OCI-LY3 (cell line): ENCODE measurements around the gene RERE.

Experiments used
- H2AFZ ChIP-seq: fragments of 200-600, 300-600 bp; shearing (Covaris generic); 2 replicates; pipeline ENCODE4 v1.6.0; 2014; ENCODE audit warnings: antibody characterized with exemption, low read depth, low read length
- H3K27ac ChIP-seq: fragments of 200-600, 300-600 bp; sonication (generic); 2 replicates; pipeline ENCODE4 v1.5.1; 2014; ENCODE audit warnings: mild to moderate bottlenecking, low read length, moderate library complexity, mixed read lengths
- H3K27me3 ChIP-seq: fragments of 200-600, 300-600 bp; sonication (generic); 2 replicates; pipeline ENCODE4 v1.6.1; 2014; ENCODE audit warnings: low read depth, low read length, mixed read lengths
- H3K36me3 ChIP-seq: fragments of 200-600, 300-600 bp; sonication (generic); replicated peaks from 2 replicates; pipeline ENCODE3; 2014; ENCODE audit warnings: low read depth, low read length, mixed read lengths
- H3K4me1 ChIP-seq: fragments of 300-600, 200-600 bp; sonication (generic); 2 replicates; pipeline ENCODE4 v1.6.1; 2014; ENCODE audit warnings: low read length, mixed read lengths
- H3K4me2 ChIP-seq: fragments of 200-600, 300-600 bp; sonication (generic); 2 replicates; pipeline ENCODE4 v1.6.1; 2014; ENCODE audit warnings: low read length, mixed read lengths
- H3K4me3 ChIP-seq: fragments of 300-600, 200-600 bp; sonication (generic); 2 replicates; pipeline ENCODE4 v1.5.1; 2014; ENCODE audit warnings: antibody characterized with exemption, mild to moderate bottlenecking, low read length, moderate library complexity
- H3K79me2 ChIP-seq: fragments of 300-600, 200-600 bp; shearing (Covaris generic); 2 replicates; pipeline ENCODE4 v1.6.1; 2014; ENCODE audit warnings: mild to moderate bottlenecking, low read length, mixed read lengths
- H3K9ac ChIP-seq: fragments of 300-600, 200-600 bp; shearing (Covaris generic); 2 replicates; pipeline ENCODE4 v1.6.0; 2014; ENCODE audit warnings: mild to moderate bottlenecking, low read length, moderate library complexity
- H3K9me3 ChIP-seq: fragments of 200-600, 300-600 bp; shearing (Covaris generic); 2 replicates; pipeline ENCODE4 v1.6.1; 2014; ENCODE audit warnings: low read length, mixed read lengths; ENCODE audit not compliant: insufficient read depth
- H4K20me1 ChIP-seq: fragments of 200-600, 300-600 bp; sonication (generic); 2 replicates; pipeline ENCODE4 v1.6.1; 2016; ENCODE audit warnings: low read length, mixed read lengths; ENCODE audit not compliant: insufficient read depth
- EZH2phosphoT487 ChIP-seq: fragments of 200-600 bp; shearing (Covaris generic); IDR thresholded peaks from 2 replicates; pipeline ENCODE4 v1.6.1; 2018; ENCODE audit warnings: antibody characterized with exemption, mixed run types, low read depth
- TF ChIP-seq, protein P1 (sequence below): fragments of 200-600, 300-600 bp; sonication (generic); IDR thresholded peaks from 2 replicates; pipeline ENCODE4 v1.5.1; 2014; ENCODE audit warnings: antibody characterized with exemption, low read length, low read depth

RERE gene

DNA sequence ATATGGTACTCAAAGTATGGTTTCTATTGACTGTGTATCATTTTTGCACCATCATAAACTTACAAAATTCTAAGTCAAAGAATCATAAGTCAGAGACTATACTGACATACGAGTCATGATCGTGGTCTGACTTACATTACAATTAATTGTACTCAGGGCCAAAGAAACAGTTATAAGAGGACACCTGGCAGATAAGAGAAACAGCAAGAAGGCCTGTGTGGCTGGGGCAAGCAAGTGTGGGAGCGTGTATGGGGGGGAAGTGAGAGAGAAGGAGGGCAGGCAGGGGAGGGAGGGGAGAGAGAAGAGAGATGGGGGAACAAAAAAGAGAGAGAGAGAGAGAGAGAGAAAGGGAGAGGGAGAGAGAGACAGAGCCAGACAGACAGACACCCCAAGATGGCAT, 70.9 kb downstream of the RERE start:
- Histone ChIP-seq H3K4me1 (no peaks in the 10 kb centered on the region), H2AFZ (no peak overlapping the region), H3K36me3 (no peaks in the 10 kb centered on the region), H3K9me3 (no peaks in the 10 kb centered on the region), H3K27me3 (no peaks in the 10 kb centered on the region), H3K9ac (no peak overlapping the region), H3K4me2 (no peak overlapping the region), H3K79me2 (no peaks in the 10 kb centered on the region), H3K4me3 (no peak overlapping the region), H3K27ac (no peak overlapping the region), H4K20me1 (no peaks in the 10 kb centered on the region)
- TF ChIP-seq, protein P1, sequence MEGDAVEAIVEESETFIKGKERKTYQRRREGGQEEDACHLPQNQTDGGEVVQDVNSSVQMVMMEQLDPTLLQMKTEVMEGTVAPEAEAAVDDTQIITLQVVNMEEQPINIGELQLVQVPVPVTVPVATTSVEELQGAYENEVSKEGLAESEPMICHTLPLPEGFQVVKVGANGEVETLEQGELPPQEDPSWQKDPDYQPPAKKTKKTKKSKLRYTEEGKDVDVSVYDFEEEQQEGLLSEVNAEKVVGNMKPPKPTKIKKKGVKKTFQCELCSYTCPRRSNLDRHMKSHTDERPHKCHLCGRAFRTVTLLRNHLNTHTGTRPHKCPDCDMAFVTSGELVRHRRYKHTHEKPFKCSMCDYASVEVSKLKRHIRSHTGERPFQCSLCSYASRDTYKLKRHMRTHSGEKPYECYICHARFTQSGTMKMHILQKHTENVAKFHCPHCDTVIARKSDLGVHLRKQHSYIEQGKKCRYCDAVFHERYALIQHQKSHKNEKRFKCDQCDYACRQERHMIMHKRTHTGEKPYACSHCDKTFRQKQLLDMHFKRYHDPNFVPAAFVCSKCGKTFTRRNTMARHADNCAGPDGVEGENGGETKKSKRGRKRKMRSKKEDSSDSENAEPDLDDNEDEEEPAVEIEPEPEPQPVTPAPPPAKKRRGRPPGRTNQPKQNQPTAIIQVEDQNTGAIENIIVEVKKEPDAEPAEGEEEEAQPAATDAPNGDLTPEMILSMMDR = no peak
- no peak for TF ChIP-seq EZH2phosphoT487

DNA sequence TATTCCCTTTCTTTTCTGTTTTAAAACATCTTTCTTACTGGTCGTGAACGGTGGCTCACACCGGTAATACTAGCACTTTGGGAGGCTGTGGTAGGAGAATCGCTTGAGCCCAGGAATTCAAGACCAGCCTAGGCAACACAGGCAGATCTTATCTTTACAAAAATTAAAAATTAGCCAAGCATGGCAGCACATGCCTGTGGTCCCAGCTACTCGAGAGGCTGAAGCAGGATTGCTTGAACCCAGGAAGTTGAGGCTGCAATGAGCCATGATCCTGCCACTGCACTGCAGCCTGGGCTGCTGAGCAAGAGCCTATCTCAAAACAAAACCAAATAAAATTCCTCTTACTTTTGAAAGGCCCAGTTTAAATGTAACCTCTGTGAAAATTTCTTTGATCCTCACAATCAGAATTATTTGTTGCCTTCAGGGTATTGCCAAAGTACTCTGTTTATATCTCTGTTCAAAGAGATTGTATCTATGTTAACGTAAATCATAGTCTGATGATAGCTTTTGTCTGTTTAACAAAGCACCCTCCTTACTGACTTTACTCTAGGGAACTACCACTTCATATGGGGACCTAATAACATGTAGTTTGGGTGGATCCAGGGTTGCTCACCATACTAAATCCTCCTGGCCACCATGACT, 71.6 kb downstream of the RERE start:
- no peaks in the 10 kb centered on the region for H3K79me2 ChIP-seq
- TF ChIP-seq, protein P1 = no peak
- no peak for TF ChIP-seq EZH2phosphoT487

DNA sequence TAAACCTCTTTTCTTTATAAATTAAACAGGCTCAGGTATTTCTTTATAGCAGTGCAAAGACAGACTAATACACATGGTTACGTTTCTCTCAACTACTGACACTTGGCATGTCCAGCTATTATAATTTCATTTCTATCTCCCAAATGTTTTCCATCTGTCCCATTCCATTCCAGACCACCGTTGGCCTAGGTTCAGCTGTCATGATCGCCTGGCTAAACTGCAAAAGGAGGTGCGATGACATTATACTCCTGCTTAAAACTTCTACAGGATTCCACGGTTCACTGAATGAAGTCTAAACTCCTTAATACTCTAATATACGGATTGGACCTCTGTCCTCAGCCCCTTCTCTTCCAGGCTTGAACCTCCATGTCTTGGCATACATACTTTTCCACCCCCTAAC, 72.1 kb downstream of the RERE start:
- Histone ChIP-seq H3K79me2 (no peaks in the 10 kb centered on the region), H2AFZ (no peak overlapping the region), H3K36me3 (no peaks in the 10 kb centered on the region), H3K9ac (no peak overlapping the region), H3K27ac (no peak overlapping the region), H3K27me3 (no peaks in the 10 kb centered on the region), H4K20me1 (no peaks in the 10 kb centered on the region), H3K9me3 (no peaks in the 10 kb centered on the region), H3K4me2 (no peak overlapping the region), H3K4me1 (no peaks in the 10 kb centered on the region), H3K4me3 (no peak overlapping the region)
- no peak for TF ChIP-seq EZH2phosphoT487
- TF ChIP-seq, protein P1 = no peak

More for the DNA sequence above, 71.6 kb downstream of the RERE start:
- H3K27me3 ChIP-seq = no peaks in the 10 kb centered on the region
- H3K4me3 ChIP-seq = no peak overlapping the region
- no peak overlapping the region for H3K27ac ChIP-seq
- H3K9ac ChIP-seq = no peak overlapping the region
- H2AFZ ChIP-seq = no peak overlapping the region
- no peak overlapping the region for H3K4me2 ChIP-seq
- no peaks in the 10 kb centered on the region for H3K9me3 ChIP-seq
- H3K4me1 ChIP-seq = no peaks in the 10 kb centered on the region
- H4K20me1 ChIP-seq = no peaks in the 10 kb centered on the region
- no peaks in the 10 kb centered on the region for H3K36me3 ChIP-seq

DNA sequence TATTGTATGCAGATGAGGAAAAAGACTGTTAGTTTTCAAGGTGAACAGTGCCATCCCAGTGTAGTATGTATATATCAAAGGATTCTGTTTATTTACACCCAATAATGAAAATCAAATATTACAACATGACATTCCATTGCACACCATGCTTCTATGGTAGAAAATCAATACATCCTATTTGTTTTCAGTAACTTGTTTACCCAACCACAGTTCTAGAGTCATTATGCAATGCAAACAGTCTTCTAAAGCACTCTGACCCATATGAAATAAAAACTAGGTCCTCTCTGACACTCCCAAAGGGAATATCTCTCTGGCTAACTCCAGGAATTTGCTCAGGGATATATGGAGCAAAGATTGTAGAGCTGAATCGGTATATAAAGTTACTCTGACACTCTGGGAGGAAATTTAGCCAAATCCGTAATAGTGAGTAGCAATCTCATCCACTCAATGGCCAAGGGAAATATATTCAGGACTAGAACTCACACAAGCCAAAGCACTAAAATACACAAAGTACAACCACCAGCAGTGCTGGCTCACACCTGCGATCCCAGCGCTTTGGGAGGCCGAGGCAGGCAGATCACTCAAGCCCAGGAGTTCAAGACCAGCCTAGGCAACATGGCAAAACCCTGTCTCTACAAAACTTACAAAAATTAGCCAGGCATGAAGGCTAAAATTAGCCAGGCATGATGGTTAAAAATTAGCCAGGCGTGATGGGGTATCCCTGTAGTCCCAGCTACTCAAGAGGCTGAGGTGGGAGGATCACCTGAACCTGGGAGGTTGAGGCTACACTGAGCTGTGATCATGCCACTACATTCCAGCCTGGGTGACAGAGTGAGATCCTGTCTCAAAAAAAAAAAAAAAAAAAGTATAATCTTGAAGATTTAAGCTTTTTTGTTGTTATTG, 75.2 kb downstream of the RERE start:
- no peak overlapping the region for H3K4me2 ChIP-seq
- no peak overlapping the region for H2AFZ ChIP-seq
- no peaks in the 10 kb centered on the region for H4K20me1 ChIP-seq
- no peak overlapping the region for H3K9ac ChIP-seq
- H3K27me3 ChIP-seq = no peaks in the 10 kb centered on the region
- no peaks in the 10 kb centered on the region for H3K9me3 ChIP-seq
- H3K36me3 ChIP-seq = peaks cover 3% of the 10 kb centered on the region
- TF ChIP-seq EZH2phosphoT487 = no peak
- TF ChIP-seq, protein P1 = no peak
- no peak overlapping the region for H3K27ac ChIP-seq
- H3K79me2 ChIP-seq = no peaks in the 10 kb centered on the region
- no peaks in the 10 kb centered on the region for H3K4me1 ChIP-seq
- no peak overlapping the region for H3K4me3 ChIP-seq
